Measurements from ENCODE around the gene RFX1.
"Not testable (repeated sequence)": the region's sequence is repeated elsewhere in the genome, so short reads cannot be mapped to it uniquely, and the experiment has no call there.

RFX1 gene

GRCh38 chr19:13937479-13938300 lies 68.4 kb downstream of the RFX1 start:
- DNase-seq = peak in 1 of 56 donors; percentile 30

GRCh38 chr19:13935765-13936510 lies 70.2 kb downstream of the RFX1 start:
- peak in 1 of 56 donors; percentile 14 for DNase-seq

- DNase-seq = no peak
Observed at GRCh38 chr19:13934785-13935109, 71.4 kb downstream of the RFX1 start.

GRCh38 chr19:13932911-13933393 lies 73.2 kb downstream of the RFX1 start:
- DNase-seq = no peak

- DNase-seq = no peak
Observed at GRCh38 chr19:13932149-13932637, 73.9 kb downstream of the RFX1 start.

GRCh38 chr19:13931391-13932148 lies 74.5 kb downstream of the RFX1 start:
- DNase-seq = no peak

GRCh38 chr19:13930402-13930801 lies 75.7 kb downstream of the RFX1 start:
- no peak for DNase-seq

- no peak for DNase-seq
Observed at GRCh38 chr19:13929956-13930355, 76.2 kb downstream of the RFX1 start.

- DNase-seq = no peak
Observed at GRCh38 chr19:13929340-13929739, 76.8 kb downstream of the RFX1 start.

- DNase-seq = no peak
Observed at GRCh38 chr19:13926715-13927114, 79.4 kb downstream of the RFX1 start.

GRCh38 chr19:13926010-13926409 lies 80.1 kb downstream of the RFX1 start:
- DNase-seq = no peak

- DNase-seq = no peak
Observed at GRCh38 chr19:13923194-13923987, 82.7 kb downstream of the RFX1 start.

- DNase-seq = not testable (repeated sequence)
Observed at GRCh38 chr19:13922118-13922517, 84.0 kb downstream of the RFX1 start.

- peak in 21 of 56 donors; percentile 5 to 58 (median 16) for DNase-seq
Observed at GRCh38 chr19:13920940-13921747, 85.0 kb downstream of the RFX1 start.

GRCh38 chr19:13920524-13920923 lies 85.6 kb downstream of the RFX1 start:
- DNase-seq = no peak

- no peak for DNase-seq
Observed at GRCh38 chr19:13918726-13919411, 87.3 kb downstream of the RFX1 start.

GRCh38 chr19:13917888-13918406 lies 88.2 kb downstream of the RFX1 start:
- DNase-seq = no peak

GRCh38 chr19:13914777-13915176 lies 91.3 kb downstream of the RFX1 start:
- no peak for DNase-seq

- DNase-seq = no peak
Observed at GRCh38 chr19:13913352-13913751, 92.8 kb downstream of the RFX1 start.
